H1 (cell line): Measurements from ENCODE around the gene AIG1. TPM values are rescaled to one million over a fixed set of nuclear protein-coding genes. Genes with fewer than 3 reads are reported as not detected.

Experiments
- CEBPB ChIP-seq: IDR thresholded peaks from 2 replicates; pipeline ENCODE4 v1.6.1; 2012; ENCODE audit warnings: low read depth, low read length
- GABPA ChIP-seq: IDR thresholded peaks from 2 replicates; pipeline ENCODE4 v1.6.1; 2011; ENCODE audit warnings: mild to moderate bottlenecking, low read length, moderate library complexity, borderline replicate concordance; ENCODE audit not compliant: insufficient read depth
- KDM4A ChIP-seq: IDR thresholded peaks from one replicate; pipeline ENCODE4 v1.7.1; 2012; ENCODE audit warnings: low read depth, mild to moderate bottlenecking, moderate library complexity, low read length, inconsistent platforms; ENCODE audit not compliant: severe bottlenecking
- POU5F1 ChIP-seq: IDR thresholded peaks from 2 replicates; pipeline ENCODE4 v1.6.1; 2011; ENCODE audit warnings: low read depth, mild to moderate bottlenecking, low read length, moderate library complexity
- RXRA ChIP-seq: IDR thresholded peaks from 2 replicates; pipeline ENCODE4 v1.6.1; 2011; ENCODE audit warnings: low read depth, mild to moderate bottlenecking, low read length, moderate library complexity; ENCODE audit not compliant: insufficient read depth
- SP4 ChIP-seq: IDR thresholded peaks from 2 replicates; pipeline ENCODE4 v1.6.1; 2012; ENCODE audit warnings: low read length, inconsistent platforms
- polyA plus RNA-seq, 7 experiments: library from polyadenylated mRNA; depleted of rRNA in 3 of 7; stranded (reverse) in 5 of 7; unstranded in 2 of 7; fragments of >200 nt in 5 of 7; fragments of 200-250 nt in 2 of 7; gene quantifications; 1 replicate in 5 of 7; 2 replicates in 1 of 7; 4 replicates in 1 of 7; pipeline versions ENCODE4 v1.2.1 to v1.2.3, GENCODE V29; 2011 to 2013; ENCODE audit warnings: missing spikeins in 2 of 7, mixed read lengths in 2 of 7
- total RNA-seq: library from RNA; stranded (reverse); fragmentation: NEBNext Ultra II Directional; extraction: Animal tissue kit (Norgen Biotek cat#: 25700); gene quantifications from 2 replicates; pipeline ENCODE4 v1.2.1, GENCODE V29; 2021
- TF ChIP-seq, protein P1 (sequence below): IDR thresholded peaks from 2 replicates; pipeline ENCODE4 v1.6.1; 2011; ENCODE audit warnings: low read length, improper control_type of control experiment

The AIG1 gene
- total and polyA plus RNA-seq, 2 of the 8 experiments (the other 6 are each of a cell fraction or from before 2014, with no cell fraction given), result 56.6 to 58.4 TPM

DNA sequence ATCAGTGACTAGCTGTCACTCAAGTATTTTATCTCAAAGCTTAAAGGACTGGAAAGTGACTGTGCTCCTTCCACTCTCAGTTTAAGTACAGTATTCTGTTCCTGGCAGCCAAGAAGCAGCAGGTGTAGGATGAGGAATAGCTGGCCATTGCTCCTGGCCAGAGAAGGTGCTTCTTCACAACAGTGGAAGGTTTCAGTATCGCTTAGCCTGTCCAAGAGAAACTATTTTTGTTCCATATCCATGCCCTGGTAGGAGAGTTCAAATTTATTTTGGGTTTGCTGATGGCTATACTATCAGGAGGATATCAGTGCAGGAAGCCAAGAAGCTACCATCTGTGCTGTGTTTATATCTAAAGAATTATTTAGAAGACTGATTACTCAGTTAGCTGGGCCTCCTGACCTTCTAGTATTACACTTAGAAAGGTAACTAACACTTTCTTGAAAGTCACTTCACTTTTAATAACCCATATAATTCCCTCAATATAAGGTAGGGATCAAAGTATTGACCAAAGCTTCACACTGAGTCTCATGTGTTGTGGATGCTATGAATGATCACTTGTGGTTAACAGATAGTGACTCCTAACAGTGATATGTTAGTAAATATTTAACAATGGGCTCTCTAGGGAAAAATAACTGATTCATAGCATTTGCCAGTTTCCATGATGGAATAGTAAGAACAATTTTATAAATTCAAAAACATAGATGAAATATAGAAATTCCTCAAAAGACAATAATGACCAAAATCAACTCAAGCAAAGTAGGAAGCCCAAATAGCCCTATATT lies 99.9 kb downstream of the AIG1 start (continued):
- no peak for TF ChIP-seq KDM4A
- TF ChIP-seq GABPA, result no peak
- TF ChIP-seq CEBPB, result no peak
- TF ChIP-seq SP4, result no peak
- no peak for TF ChIP-seq RXRA
- TF ChIP-seq POU5F1, result no peak
- TF ChIP-seq, protein P1, sequence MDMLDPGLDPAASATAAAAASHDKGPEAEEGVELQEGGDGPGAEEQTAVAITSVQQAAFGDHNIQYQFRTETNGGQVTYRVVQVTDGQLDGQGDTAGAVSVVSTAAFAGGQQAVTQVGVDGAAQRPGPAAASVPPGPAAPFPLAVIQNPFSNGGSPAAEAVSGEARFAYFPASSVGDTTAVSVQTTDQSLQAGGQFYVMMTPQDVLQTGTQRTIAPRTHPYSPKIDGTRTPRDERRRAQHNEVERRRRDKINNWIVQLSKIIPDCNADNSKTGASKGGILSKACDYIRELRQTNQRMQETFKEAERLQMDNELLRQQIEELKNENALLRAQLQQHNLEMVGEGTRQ, result no peak
- TF ChIP-seq, all 59 proteins: peak for 0
